GM21447 (cell line): ENCODE data around the gene SERINC2.

Source experiments
- ATAC-seq: cut with Tn5 transposase; IDR thresholded peaks from one replicate; pipeline ENCODE4 v1.9.1; 2021; ENCODE audit not compliant: unreplicated experiment

SERINC2 gene

DNA sequence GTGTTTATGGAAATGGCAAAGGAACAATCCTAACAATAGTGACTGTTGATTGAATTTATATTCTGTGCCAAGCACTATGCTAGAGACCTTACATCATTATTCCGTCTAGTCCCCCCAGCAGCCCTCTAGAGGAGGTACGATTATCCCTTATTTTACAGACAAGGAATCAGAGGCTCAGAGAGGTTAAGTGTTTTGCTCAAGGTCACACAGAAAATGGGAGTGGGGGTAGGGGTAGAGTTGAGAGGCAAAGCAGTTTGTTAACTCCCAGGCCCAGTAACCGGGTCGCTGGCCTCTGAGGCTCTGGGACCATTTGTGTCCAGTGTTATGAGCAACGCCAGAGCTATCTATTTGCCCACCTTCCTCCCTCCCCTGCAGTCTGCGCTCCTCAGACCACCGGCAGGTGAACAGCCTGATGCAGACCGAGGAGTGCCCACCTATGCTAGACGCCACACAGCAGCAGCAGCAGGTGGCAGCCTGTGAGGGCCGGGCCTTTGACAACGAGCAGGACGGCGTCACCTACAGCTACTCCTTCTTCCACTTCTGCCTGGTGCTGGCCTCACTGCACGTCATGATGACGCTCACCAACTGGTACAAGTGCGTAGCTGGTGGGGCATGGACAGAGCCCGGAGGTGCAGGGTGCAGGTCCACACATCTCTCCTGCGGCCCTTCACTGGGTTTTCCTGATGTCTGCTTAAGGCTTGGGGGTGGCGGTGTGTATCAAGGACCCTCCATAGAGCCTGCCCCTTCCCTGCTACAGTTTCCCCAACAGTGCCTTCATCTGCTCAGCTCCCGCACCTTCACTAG is 19.8 kb downstream of the SERINC2 start:
- ATAC-seq: no peak

- ATAC-seq: no peak
Measured at GRCh38 chr1:31433396-31433930, 20.4 kb downstream of the SERINC2 start.

DNA sequence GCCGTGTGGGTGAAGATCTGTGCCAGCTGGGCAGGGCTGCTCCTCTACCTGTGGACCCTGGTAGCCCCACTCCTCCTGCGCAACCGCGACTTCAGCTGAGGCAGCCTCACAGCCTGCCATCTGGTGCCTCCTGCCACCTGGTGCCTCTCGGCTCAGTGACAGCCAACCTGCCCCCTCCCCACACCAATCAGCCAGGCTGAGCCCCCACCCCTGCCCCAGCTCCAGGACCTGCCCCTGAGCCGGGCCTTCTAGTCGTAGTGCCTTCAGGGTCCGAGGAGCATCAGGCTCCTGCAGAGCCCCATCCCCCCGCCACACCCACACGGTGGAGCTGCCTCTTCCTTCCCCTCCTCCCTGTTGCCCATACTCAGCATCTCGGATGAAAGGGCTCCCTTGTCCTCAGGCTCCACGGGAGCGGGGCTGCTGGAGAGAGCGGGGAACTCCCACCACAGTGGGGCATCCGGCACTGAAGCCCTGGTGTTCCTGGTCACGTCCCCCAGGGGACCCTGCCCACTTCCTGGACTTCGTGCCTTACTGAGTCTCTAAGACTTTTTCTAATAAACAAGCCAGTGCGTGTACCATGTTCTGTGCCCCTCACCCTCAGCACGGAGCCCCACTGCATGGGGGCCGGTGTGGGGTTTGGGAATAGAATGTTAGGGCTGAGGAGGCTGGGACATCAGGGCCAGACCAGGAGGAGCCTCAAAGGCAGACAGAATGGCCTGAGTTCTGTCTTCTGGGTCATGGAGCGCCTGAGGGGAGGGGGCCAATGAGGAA is 21.3 kb downstream of the SERINC2 start:
- no peak for ATAC-seq

DNA sequence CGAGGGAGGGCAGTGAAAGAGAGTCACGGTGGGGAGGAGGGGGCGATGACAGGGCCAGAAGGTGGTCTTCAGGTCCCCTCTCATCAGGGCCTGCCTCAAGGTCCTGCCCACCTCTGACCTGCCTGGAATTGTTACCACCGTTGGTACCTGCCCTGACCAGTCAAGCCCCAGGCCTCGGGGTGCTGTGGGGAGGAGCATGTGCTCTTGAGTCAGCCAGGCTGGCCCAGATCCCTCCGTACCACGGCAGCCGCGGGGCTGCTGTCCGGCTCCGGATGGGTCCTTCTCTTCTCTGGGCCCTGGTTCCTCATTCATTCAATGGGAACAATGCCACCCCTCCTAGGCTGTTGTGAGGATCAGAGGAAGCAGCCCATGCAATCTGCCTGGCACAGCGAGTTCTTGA is 22.0 kb downstream of the SERINC2 start:
- no peak for ATAC-seq

- no peak for ATAC-seq
Measured at GRCh38 chr1:31435471-31436409, 22.7 kb downstream of the SERINC2 start.

DNA sequence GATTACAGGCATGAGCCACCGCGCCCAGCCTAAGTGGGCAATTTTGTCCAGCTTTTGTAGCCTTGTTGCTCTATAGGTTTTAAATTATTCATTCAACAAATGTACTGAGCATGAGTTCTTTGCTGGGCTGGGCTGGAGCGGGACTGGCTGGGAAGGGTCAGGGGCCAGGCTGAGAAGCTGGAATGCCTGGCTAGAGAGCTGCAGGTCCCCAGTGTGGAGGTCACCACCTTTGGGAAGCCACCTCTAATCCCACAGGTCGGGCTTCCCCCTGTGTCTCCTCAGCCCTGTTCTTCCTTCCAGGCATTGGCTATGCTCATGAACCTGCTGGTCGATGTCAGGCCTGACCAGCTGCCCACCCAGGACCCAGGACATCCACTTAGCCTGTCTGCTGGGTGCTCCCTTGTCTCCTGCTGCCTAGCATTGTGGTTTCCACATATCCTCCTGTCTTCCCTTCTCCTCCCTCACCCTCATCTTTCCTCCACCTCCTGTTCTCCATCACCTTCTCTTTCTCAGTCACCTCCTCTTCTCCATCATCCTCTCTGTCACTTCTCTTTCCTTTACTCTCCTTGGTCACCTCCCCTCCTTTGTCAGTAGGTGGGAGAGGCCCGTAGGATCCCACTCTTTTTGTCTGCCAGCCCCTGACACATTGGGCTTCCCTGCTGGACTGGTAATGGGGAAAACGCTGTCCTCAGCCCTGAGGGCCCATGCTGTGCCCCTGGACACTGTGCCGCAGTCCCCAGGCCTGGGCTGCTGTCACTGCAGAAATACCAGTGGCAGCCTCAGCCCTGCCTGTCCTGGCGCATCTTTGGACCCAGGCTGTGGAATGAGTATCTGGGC is 23.8 kb downstream of the SERINC2 start:
- ATAC-seq: no peak

DNA sequence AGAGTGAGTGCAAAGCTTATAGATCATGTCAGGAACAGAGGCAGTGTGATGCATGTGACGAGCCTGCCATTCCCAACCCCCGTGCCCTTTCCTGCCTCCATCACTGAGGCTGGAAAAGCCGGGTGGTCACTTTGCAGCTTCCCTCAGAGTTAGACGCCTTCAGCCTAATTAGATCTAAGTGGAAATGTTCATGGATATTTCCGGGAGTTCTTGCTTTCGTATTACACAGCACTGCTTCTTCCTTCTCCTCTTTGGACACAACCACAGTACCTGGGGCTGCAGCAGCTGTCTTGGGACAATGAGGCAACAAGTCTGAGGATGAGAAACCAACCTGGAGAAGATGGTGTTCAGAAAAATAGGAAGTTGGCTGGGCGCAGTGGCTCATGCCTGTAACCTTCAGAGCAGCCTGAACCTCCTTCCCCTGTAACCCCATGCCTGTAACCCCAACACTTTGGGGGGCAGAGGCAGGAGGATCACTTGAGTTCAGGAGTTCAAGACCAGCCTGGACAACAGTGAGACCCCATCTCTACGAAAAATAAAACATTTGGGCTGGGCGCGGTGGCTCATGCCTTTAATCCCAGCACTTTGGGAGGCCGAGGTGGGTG is 24.5 kb downstream of the SERINC2 start:
- no peak for ATAC-seq

GRCh38 chr1:31439276-31439675 is 26.3 kb downstream of the SERINC2 start:
- no peak for ATAC-seq

DNA sequence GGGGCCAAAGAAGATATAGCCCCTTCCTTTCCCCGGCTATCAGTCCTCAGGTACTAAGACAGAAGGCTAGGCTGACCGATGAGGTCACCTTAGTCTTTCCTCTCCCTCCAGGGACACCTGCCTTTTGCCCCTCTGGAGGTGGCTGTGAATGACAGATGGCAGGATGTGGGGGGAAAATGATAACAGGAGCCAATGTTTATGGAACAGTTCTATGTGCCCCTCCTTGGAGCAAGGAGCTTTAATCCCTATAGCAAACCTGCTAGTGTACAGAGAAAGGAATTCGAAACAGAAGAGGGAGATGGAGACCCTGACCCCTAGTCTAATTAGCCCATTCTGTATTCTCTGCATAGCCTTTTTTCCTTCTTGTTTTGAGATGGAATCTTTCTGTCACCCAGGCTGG is 28.1 kb downstream of the SERINC2 start:
- no peak for ATAC-seq

- no peak for ATAC-seq
Measured at GRCh38 chr1:31441558-31441957, 28.5 kb downstream of the SERINC2 start.

DNA sequence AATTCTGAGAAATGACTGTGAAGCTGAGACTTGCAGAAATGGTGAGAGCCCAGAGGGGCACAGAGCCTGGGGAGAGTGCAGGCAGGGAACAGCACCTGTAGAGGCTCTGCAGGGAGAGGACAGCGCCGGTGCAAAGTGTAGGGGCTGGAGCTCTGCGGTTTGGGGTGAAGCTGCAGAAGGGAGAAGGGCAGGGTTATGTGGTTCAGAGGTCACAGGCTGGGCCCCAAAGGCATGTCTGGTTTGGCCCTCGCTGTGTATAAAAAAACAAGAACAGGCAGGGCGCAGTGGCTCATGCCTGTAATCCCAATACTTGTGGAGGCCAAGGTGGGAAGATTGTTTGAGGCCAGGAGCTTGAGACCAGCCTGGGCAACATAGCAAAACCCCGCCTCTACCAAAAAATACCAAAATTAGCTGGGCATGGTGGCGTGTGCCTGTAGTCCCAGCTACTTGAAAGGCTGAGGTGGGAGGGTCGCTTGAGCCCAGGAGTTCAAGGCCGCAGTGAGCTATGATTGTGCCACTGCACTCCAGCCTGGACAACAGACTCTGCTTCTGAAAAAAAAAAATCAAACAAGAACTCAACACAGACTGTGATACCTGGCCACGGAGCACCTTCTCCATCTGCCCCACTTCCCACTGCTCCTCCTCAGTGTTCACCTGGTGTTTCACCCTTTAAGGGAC is 29.1 kb downstream of the SERINC2 start:
- no peak for ATAC-seq

DNA sequence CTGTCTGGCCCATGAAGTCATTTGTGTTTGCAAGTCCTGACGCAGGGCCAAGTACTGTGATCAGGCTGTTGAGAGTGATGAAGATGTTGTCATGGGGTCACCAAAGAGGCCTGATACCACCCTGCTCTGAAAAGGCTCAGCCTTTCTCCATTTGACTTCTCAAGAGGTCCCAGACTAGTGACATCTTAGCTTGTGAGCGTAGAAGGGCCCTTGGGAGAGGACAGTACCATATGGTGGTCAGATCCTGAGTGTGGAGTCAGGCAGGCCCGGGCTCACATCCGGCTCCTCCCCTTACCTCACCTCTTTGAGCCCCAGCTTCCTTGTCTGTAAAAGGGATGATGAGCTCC is 29.6 kb downstream of the SERINC2 start:
- ATAC-seq: no peak

- no peak for ATAC-seq
Measured at GRCh38 chr1:31443673-31444072, 30.7 kb downstream of the SERINC2 start.

GRCh38 chr1:31444725-31445448 is 31.9 kb downstream of the SERINC2 start:
- ATAC-seq: no peak

DNA sequence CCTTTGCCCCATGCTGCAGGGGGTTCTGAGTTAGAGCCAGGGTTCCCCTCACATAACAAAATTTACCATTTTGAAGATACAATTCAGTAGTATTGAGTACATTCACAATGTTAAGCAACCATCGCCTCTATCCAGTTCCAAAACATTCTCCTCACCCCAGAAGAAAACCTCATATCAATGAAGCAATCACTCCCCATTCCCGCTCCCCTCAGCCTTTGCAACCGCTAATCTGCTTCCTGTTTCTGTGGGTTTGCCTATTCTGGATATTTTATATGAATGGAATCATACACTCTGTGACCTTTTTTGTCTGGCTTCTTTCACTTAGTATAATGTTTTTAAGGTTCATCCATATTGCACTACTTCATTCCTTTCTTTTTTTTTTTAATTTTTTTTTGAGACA is 32.9 kb downstream of the SERINC2 start:
- ATAC-seq: no peak

GRCh38 chr1:31447210-31447609 is 34.2 kb downstream of the SERINC2 start:
- ATAC-seq: no peak

DNA sequence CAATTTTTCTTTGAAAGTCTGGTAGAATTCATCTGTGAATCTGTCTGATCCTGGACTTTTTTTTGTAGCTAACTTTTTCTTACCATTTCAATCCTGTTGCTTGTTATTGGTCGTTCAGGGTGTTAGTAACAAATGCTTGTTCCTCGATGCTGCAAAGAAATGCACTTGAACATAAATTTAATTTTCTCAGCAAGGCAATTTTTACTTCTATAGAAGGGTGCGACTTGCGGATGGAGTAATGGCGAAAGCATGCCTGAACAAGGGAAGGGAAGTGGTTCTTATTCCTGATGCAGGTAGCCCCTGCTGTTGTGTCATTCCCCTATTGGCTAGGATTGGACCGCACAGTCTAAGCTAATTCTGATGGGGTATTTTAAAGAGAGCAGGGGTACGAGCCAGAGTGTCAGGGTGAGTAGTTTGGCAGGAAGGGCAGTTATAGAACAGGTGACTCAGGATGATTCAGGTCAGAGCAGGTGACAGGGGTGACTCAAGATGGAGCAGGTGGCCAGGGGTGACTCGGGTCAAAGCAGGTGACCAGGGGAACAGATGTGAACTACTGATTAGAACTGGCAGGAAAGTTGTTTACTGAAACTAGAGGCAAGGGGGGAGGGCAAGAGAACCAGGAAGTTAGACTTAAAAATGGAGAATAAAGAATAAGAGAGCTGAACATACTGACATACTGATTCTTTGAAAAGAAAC is 40.5 kb downstream of the SERINC2 start:
- ATAC-seq: no peak

GRCh38 chr1:31458287-31458896 is 45.4 kb downstream of the SERINC2 start:
- no peak for ATAC-seq
